ENCODE data around the gene TBX21.

- TF ChIP-seq POLR2A (IDR thresholded peaks at IDR 0.05) (no peak), CTCF (IDR thresholded peaks at IDR 0.05) (no peak), EP300 (IDR thresholded peaks at IDR 0.05) (no peak), POLR2AphosphoS5 (IDR thresholded peaks at IDR 0.05) (no peak)
Observed at GRCh38 chr17:47686276-47686635, 46.8 kb upstream of the TBX21 start.

Measured in sigmoid colon (tissue), 4 donors.